HCT116 (cell line): ENCODE measurements around the gene TRIM39.

Source experiments
- ATF3 ChIP-seq: IDR thresholded peaks from 2 replicates; pipeline ENCODE4 v1.6.1; 2012
- EZH2 ChIP-seq: fragments of 200-600 bp; sonication (generic); IDR thresholded peaks from 2 replicates; pipeline ENCODE4 v1.6.1; 2017; ENCODE audit warnings: antibody characterized with exemption, mixed run types
- EZH2phosphoT487 ChIP-seq: fragments of 200-600 bp; IDR thresholded peaks from 2 replicates; pipeline ENCODE4 v1.6.1; 2018; ENCODE audit warnings: antibody characterized with exemption, borderline replicate concordance
- FOSL1 ChIP-seq: IDR thresholded peaks from 2 replicates; pipeline ENCODE4 v1.6.1; 2012; ENCODE audit warnings: low read depth
- POLR2A ChIP-seq: IDR thresholded peaks from 2 replicates; pipeline ENCODE4 v1.7.0; 2011; ENCODE audit warnings: borderline replicate concordance; ENCODE audit not compliant: insufficient read depth, insufficient read length; ENCODE audit errors: extremely low read depth
- POLR2AphosphoS5 ChIP-seq: IDR thresholded peaks from 2 replicates; pipeline ENCODE4 v1.6.1; 2011; ENCODE audit warnings: mild to moderate bottlenecking, low read depth, low read length, moderate library complexity
- RAD21 ChIP-seq: IDR thresholded peaks from 2 replicates; pipeline ENCODE4 v1.6.1; 2012; ENCODE audit warnings: low read depth, mild to moderate bottlenecking
- REST ChIP-seq: IDR thresholded peaks from 2 replicates; pipeline ENCODE4 v1.6.1; 2012; ENCODE audit warnings: low read depth
- SIN3A ChIP-seq: IDR thresholded peaks from 2 replicates; pipeline ENCODE4 v1.6.1; 2012; ENCODE audit warnings: low read depth
- SP1 ChIP-seq: IDR thresholded peaks from 2 replicates; pipeline ENCODE4 v1.6.1; 2012; ENCODE audit warnings: low read depth
- YY1 ChIP-seq: IDR thresholded peaks from 2 replicates; pipeline ENCODE4 v1.6.1; 2011; ENCODE audit warnings: low read length, low read depth, moderate library complexity, mild to moderate bottlenecking; ENCODE audit not compliant: insufficient replicate concordance; ENCODE audit errors: extremely low read depth
- ZBTB33 ChIP-seq: IDR thresholded peaks from 2 replicates; pipeline ENCODE4 v1.6.1; 2011; ENCODE audit warnings: mild to moderate bottlenecking, low read length, moderate library complexity; ENCODE audit not compliant: insufficient replicate concordance; ENCODE audit errors: extremely low read depth
- TF ChIP-seq, protein P1 (sequence below), 3 experiments: fragments of 200-600 bp in 1 of 3; sonication (generic) in 1 of 3; IDR thresholded peaks in 2 of 3; conservative IDR thresholded peaks in 1 of 3; 2 replicates each; pipeline ENCODE4 v1.5.1; 2012 to 2017; ENCODE audit warnings: low read depth in 2 of 3, low read length in 2 of 3, antibody characterized with exemption in 1 of 3, borderline replicate concordance in 1 of 3, control low read depth in 1 of 3, mild to moderate bottlenecking in 1 of 3, mixed read lengths in 1 of 3, mixed run types in 1 of 3, moderate library complexity in 1 of 3; ENCODE audit not compliant: insufficient read depth in 1 of 3
- TF ChIP-seq, protein P2 (sequence below): IDR thresholded peaks from 2 replicates; pipeline ENCODE4 v1.6.1; 2012

GRCh38 chr6:30352550-30352949 is 25.8 kb downstream of the TRIM39 start:
- no peak for TF ChIP-seq EZH2phosphoT487
- TF ChIP-seq, protein P1, sequence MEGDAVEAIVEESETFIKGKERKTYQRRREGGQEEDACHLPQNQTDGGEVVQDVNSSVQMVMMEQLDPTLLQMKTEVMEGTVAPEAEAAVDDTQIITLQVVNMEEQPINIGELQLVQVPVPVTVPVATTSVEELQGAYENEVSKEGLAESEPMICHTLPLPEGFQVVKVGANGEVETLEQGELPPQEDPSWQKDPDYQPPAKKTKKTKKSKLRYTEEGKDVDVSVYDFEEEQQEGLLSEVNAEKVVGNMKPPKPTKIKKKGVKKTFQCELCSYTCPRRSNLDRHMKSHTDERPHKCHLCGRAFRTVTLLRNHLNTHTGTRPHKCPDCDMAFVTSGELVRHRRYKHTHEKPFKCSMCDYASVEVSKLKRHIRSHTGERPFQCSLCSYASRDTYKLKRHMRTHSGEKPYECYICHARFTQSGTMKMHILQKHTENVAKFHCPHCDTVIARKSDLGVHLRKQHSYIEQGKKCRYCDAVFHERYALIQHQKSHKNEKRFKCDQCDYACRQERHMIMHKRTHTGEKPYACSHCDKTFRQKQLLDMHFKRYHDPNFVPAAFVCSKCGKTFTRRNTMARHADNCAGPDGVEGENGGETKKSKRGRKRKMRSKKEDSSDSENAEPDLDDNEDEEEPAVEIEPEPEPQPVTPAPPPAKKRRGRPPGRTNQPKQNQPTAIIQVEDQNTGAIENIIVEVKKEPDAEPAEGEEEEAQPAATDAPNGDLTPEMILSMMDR (IDR thresholded peaks at IDR 0.05 in 2 of 3, conservative IDR thresholded peaks at IDR 0.05 in 1 of 3; ENCODE audit: borderline replicate concordance in 1 of 3, insufficient read depth in 1 of 3, low read depth in 2 of 3, low read length in 2 of 3): no peak
- no peak for TF ChIP-seq POLR2AphosphoS5
- no peak for TF ChIP-seq REST
- no peak for TF ChIP-seq RAD21
- no peak for TF ChIP-seq EZH2
- TF ChIP-seq YY1: no peak
- no peak for TF ChIP-seq POLR2A
- TF ChIP-seq, protein P2, sequence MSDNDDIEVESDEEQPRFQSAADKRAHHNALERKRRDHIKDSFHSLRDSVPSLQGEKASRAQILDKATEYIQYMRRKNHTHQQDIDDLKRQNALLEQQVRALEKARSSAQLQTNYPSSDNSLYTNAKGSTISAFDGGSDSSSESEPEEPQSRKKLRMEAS: no peak
- no peak for TF ChIP-seq ATF3
- TF ChIP-seq SIN3A: no peak
- TF ChIP-seq ZBTB33: no peak
- TF ChIP-seq FOSL1: no peak
- no peak for TF ChIP-seq SP1
